Natural killer cell (primary cell): Measurements from ENCODE around the gene PTPRR. TPM values are rescaled to one million over a fixed set of nuclear protein-coding genes. Genes with fewer than 3 reads are reported as not detected.

Experiments used
- ATAC-seq, 3 donors: fragments of 150-1000 bp in 2 of 3; fragments of 200-7000 bp in 1 of 3; cut with Tn5 transposase; 1 replicate in 1 of 3; 2 replicates in 2 of 3; pipeline ENCODE4 v1.10.0; 2021; ENCODE audit warnings: mild to moderate bottlenecking in 2 of 3, moderate library complexity in 2 of 3
- DNase-seq, 2 donors: peaks; one replicate each; pipeline versions ENCODE4 v3.0.0 to v3.0.0-alpha.2; 2013 to 2021; ENCODE audit warnings: mixed read lengths in 1 of 2
- H3K27ac ChIP-seq: one replicate; pipeline ENCODE4 v1.5.1; 2013; ENCODE audit warnings: mild to moderate bottlenecking, low read length
- H3K27me3 ChIP-seq: one replicate; pipeline ENCODE4 v1.6.1; 2013; ENCODE audit warnings: low read length; ENCODE audit not compliant: control insufficient read depth, insufficient read depth
- H3K36me3 ChIP-seq: one replicate; pipeline ENCODE4 v1.6.1; 2013; ENCODE audit warnings: low read length; ENCODE audit not compliant: control insufficient read depth, insufficient read depth
- H3K4me1 ChIP-seq: one replicate; pipeline ENCODE4 v1.6.1; 2013; ENCODE audit warnings: low read length; ENCODE audit not compliant: control insufficient read depth, insufficient read depth
- H3K4me3 ChIP-seq: one replicate; pipeline ENCODE4 v1.5.1; 2013; ENCODE audit warnings: low read length
- H3K9me3 ChIP-seq: one replicate; pipeline ENCODE4 v1.6.1; 2013; ENCODE audit warnings: low read length; ENCODE audit not compliant: control insufficient read depth, insufficient read depth
- H3K27ac Mint-ChIP-seq, 2 donors: one replicate each; pipeline ENCODE4 v1.8.0; 2022; ENCODE audit warnings: mild to moderate bottlenecking in 2 of 2, mixed read lengths in 2 of 2, moderate library complexity in 1 of 2
- H3K27me3 Mint-ChIP-seq, 2 donors: one replicate each; pipeline ENCODE4 v1.8.0; 2022; ENCODE audit warnings: low read depth in 2 of 2, mixed read lengths in 2 of 2
- H3K36me3 Mint-ChIP-seq: one replicate; pipeline ENCODE4 v1.8.0; 2022; ENCODE audit warnings: mixed read lengths
- H3K4me1 Mint-ChIP-seq, 2 donors: one replicate each; pipeline ENCODE4 v1.8.0; 2022; ENCODE audit warnings: mixed read lengths in 2 of 2
- H3K4me3 Mint-ChIP-seq: one replicate; pipeline ENCODE4 v1.8.0; 2022; ENCODE audit warnings: mild to moderate bottlenecking, moderate library complexity, mixed read lengths
- H3K9me3 Mint-ChIP-seq, 2 donors: one replicate each; pipeline ENCODE4 v1.8.0; 2022; ENCODE audit warnings: mixed read lengths in 2 of 2
- WGBS: methylation state at CpG from one replicate; pipeline ENCODE4 v1.1.7; 2013; ENCODE audit warnings: missing lambda C conversion rate; ENCODE audit not compliant: insufficient coverage; 5-methylcytosine and 5-hydroxymethylcytosine counted together
- intact Hi-C: fragments of 100-400 bp; cut with micrococcal nuclease; formaldehyde crosslinking; loops from one replicate; pipeline ENCODE4 v1.14.2; 2022
- total RNA-seq, 4 donors: library from RNA; stranded (reverse); fragments of 120-200 nt in 1 of 4; gene quantifications; one replicate each; pipeline versions ENCODE4 v1.2.3 to v1.2.4, GENCODE V29; 2013 to 2022
- TF ChIP-seq, protein P1 (sequence below): fragments of 200-600 bp; IDR thresholded peaks from one replicate; pipeline ENCODE4 v1.8.0; 2022; ENCODE audit warnings: antibody characterized with exemption

Gene PTPRR
- total RNA-seq, 3 donors from 2014 or later (not counting 1 experiment from before 2014, with no cell fraction given): 0.91 to 1.3 TPM; not detected in 1

DNA sequence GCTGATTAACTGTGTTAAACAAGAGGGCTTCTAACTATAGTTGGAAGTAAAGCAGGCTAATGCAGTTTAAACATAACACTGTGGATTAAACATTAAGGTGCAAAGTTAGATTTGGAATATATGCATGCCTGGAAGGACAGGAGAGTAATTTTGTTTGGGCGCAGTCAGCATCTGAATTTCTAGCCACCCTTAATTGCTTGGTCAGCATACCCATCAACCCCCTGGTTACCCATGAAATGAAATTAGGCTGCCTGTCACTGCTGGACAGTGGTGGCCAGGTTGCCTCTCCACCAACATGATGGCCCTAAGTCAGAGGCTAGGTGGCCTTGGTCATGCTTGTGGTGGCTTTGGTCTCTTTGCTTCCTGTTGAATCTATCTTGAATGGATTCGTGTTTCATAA lies 253.3 kb downstream of the PTPRR start:
- Histone ChIP-seq H3K4me3 (no peak overlapping the region), H3K9me3 (no peaks in the 10 kb centered on the region), H3K27me3 (no peaks in the 10 kb centered on the region), H3K27ac (no peak overlapping the region), H3K4me1 (no peaks in the 10 kb centered on the region), H3K36me3 (no peaks in the 10 kb centered on the region)
- Mint-ChIP-seq H3K4me3 (no peak overlapping the region), H3K27me3 (no peaks in the 10 kb centered on the region), H3K9me3 (no peaks in the 10 kb centered on the region), H3K36me3 (no peaks in the 10 kb centered on the region), H3K4me1 (peaks cover 11 to 13% of the 10 kb centered on the region in 2 donors), H3K27ac (no peak overlapping the region)
- TF ChIP-seq, protein P1, sequence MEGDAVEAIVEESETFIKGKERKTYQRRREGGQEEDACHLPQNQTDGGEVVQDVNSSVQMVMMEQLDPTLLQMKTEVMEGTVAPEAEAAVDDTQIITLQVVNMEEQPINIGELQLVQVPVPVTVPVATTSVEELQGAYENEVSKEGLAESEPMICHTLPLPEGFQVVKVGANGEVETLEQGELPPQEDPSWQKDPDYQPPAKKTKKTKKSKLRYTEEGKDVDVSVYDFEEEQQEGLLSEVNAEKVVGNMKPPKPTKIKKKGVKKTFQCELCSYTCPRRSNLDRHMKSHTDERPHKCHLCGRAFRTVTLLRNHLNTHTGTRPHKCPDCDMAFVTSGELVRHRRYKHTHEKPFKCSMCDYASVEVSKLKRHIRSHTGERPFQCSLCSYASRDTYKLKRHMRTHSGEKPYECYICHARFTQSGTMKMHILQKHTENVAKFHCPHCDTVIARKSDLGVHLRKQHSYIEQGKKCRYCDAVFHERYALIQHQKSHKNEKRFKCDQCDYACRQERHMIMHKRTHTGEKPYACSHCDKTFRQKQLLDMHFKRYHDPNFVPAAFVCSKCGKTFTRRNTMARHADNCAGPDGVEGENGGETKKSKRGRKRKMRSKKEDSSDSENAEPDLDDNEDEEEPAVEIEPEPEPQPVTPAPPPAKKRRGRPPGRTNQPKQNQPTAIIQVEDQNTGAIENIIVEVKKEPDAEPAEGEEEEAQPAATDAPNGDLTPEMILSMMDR: no peak
- intact Hi-C loops: no loop called here
- DNase-seq (no peak), ATAC-seq (no peak)
- 79% methylated on average over 2 of the region's 2 CpGs for WGBS

DNA sequence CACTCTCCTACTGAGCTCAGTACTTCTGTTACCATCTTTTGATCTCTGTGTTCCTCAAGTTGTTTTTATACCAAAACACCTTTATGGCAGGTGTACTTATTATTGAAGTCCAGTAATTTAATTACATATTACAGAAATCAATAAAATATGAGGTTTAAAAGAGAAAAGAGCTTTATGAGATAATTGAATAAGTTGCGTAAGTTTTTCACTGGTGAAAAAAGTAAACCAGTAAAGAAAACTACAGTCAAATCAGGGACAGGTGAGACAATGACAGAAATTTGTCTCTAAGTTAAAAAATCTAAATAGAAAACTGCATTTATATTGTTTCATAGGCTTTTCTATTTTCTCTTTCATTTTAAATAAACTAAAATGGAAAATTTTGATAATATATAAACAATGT lies 254.2 kb downstream of the PTPRR start:
- TF ChIP-seq, protein P1: no peak
- ATAC-seq: no peak
- intact Hi-C loops: no loop called here

DNA sequence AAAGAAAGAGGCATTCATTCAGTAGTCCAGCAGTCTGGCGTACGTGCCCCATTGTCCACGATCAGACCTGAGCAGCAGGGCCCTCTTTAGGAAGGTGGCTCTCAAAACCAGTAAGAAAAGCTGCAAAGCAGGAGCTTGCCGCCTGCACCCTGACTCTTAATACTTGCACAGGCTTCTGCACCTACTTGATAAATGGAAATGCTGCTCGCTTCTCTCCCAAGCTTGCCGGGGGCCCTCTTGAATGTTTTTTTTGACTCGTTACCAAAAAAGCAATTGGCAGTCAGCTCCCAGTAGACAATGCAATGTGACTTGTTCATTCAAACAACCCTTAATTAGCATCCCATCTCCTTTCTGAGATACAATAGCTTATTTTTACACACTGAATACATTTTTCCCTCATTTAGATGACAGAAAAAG lies 256.1 kb downstream of the PTPRR start:
- H3K36me3 ChIP-seq: no peaks in the 10 kb centered on the region
- intact Hi-C loops: loop anchor here (5.0 kb wide), 1 partner anchor 52 kb away; no protein-coding TSS in a partner anchor
- Mint-ChIP-seq H3K9me3 (no peaks in the 10 kb centered on the region), H3K27me3 (no peaks in the 10 kb centered on the region), H3K27ac (peak overlapping the region in 1 of 2 donors; percentile 48), H3K4me1 (peaks cover 31 to 32% of the 10 kb centered on the region in 2 donors), H3K36me3 (no peaks in the 10 kb centered on the region), H3K4me3 (no peak overlapping the region)
- peaks cover 9% of the 10 kb centered on the region for H3K4me1 ChIP-seq
- ATAC-seq (no peak), DNase-seq (no peak)
- no peaks in the 10 kb centered on the region for H3K27me3 ChIP-seq
- no peak overlapping the region for H3K27ac ChIP-seq
- TF ChIP-seq, protein P1: no peak
- no peak overlapping the region for H3K4me3 ChIP-seq
- WGBS: 84% methylated on average over 7 of the region's 7 CpGs
- no peaks in the 10 kb centered on the region for H3K9me3 ChIP-seq

More for the DNA sequence above, 254.2 kb downstream of the PTPRR start:
- H3K9me3 ChIP-seq: no peaks in the 10 kb centered on the region
- H3K27me3 ChIP-seq: no peaks in the 10 kb centered on the region
- no peak for DNase-seq
- H3K4me3 ChIP-seq: no peak overlapping the region
- 83% methylated on average over 1 of the region's 1 CpG for WGBS
- Mint-ChIP-seq H3K9me3 (no peaks in the 10 kb centered on the region), H3K4me3 (no peak overlapping the region), H3K36me3 (no peaks in the 10 kb centered on the region), H3K27me3 (no peaks in the 10 kb centered on the region), H3K27ac (no peak overlapping the region), H3K4me1 (peaks cover 20 to 22% of the 10 kb centered on the region in 2 donors)
- no peak overlapping the region for H3K27ac ChIP-seq
- no peaks in the 10 kb centered on the region for H3K36me3 ChIP-seq
- peaks cover 2% of the 10 kb centered on the region for H3K4me1 ChIP-seq

DNA sequence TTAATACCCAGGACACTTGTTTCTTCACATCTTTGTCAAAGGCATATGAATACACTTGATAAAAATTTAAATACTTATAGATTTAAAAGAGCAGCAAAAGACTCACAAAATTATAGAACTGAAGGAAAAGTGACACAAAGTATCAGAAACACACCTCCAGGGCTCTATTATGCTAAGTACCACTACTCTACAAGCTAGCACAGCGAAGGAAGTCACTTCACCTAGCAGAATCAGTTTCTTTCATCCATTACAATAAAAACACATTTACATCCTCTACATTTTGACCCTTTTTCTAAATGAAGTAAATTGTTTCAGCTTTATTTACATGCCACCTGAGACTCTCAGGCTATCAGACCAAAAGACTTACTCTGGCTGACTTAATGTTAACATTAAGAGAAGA lies 256.7 kb downstream of the PTPRR start:
- Mint-ChIP-seq H3K9me3 (peaks cover 0 to 3% of the 10 kb centered on the region in 2 donors), H3K4me3 (no peak overlapping the region), H3K36me3 (no peaks in the 10 kb centered on the region), H3K27me3 (no peaks in the 10 kb centered on the region), H3K4me1 (peaks cover 31 to 37% of the 10 kb centered on the region in 2 donors), H3K27ac (peak overlapping the region; percentile 29 to 48)
- Histone ChIP-seq H3K36me3 (no peaks in the 10 kb centered on the region), H3K4me3 (no peak overlapping the region), H3K9me3 (no peaks in the 10 kb centered on the region), H3K27me3 (no peaks in the 10 kb centered on the region), H3K4me1 (peaks cover 9% of the 10 kb centered on the region), H3K27ac (no peak overlapping the region)
- DNase-seq: no peak
- TF ChIP-seq, protein P1: no peak
- 93% methylated on average over 1 of the region's 1 CpG for WGBS
- intact Hi-C loops: loop anchor here (5.0 kb wide), 1 partner anchor 52 kb away; no protein-coding TSS in a partner anchor
- no peak for ATAC-seq
